Retina (tissue), 1 donor: Measurements from ENCODE around the gene AURKAIP1.

Experiments
- DNase-seq: peaks from one replicate; pipeline ENCODE4 v3.0.0-alpha.2; 2016

The AURKAIP1 gene

GRCh38 chr1:1359664-1360468 is 15.1 kb downstream of the AURKAIP1 start:
- DNase-seq = peak; percentile 69

DNA sequence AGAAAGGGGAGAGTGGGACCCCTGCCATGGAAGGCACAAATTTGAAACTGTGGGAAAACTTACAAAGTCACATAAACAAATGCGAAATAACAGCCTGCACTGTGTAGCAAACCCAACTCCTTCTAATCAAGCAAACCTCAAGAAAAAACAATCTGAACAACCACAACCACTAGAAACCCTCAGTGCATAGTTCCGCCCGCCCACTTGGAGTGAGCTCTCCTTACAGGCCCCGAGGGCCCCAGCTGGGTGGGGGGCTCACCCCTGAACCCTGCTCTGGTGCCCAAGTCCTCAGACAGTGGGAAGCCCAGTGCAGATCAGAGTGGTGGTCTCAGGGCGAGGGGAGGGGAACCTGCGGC is 15.7 kb downstream of the AURKAIP1 start:
- DNase-seq = no peak

DNA sequence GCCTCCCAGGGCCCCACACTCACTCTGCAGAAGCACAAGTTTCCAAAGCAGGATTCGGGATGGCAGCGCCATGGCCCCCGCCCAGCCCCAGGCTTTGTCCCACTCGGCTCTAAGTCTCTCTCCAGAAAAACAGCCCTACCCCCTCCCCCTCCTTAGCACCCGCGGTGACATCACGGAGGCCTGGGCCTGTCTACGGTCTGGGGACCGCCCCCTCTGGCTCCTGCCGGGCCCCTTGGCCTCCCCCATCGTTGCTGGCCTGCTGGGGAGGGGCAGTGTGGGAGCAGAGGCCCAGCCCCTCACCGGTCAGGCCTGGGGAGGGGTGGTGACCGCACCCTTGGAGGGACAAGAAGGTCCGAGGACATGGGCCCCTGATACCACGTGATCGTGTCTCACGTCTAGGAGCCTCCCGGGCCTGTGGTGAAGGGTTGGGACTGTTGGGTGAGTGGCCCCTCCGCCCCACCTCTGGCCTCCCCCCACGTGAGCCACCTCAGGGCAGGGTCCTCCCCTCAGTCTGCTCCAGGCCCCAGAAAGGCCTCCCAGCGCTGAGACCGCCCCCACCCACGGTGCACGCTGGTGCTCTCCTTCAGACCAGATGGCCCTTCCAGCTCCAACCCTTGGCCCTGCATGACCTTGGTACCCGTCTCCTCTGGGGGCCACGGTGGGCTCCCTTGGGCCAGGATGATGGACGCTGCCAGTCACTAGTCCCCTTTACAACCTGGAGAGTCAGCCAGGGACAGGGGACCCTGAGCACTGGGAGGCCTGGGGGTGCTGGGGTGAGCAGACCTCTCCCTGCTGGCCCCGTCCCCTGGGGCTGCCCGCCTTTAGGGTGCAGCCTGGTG is 16.4 kb downstream of the AURKAIP1 start, which contains the start of gene MXRA8:
Gene MXRA8 (minus strand): TSS at position 123 of the 839 bp plus-strand sequence. CDS start 51 bp downstream, at position 72.
- peak; percentile 79 for DNase-seq

- DNase-seq = peak; percentile 70
These were observed 17.1 kb downstream of the AURKAIP1 start for GRCh38 chr1:1357871-1358432.

DNA sequence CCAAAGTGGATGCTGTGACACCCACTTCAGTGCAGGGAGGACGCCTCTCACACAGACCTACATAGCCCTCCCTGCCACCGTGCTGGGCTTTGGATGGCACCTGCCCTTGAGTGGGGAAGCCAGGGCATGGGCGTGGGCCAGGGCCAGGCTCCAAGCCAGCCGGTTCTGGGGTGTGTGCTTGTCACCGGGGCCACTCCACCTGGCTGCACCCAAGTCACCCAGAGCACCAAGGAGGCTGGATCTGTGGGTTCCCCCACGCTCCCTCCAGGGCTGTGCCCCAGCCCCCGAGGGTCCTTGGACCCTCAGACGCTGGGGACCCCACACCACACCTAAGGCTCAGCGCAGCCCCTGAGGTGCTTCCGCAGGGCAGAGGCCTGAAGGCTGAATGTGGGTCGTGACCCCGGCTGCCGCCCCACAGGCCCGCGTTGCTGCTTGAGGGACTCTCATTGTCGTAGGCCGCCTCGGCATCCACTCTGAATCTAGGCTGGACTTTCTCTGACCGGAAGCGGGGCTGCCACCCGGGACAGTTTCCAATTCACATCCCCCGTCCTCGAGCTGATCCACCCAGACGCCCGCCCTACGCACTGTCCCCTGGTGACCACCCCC is 18.1 kb downstream of the AURKAIP1 start:
- DNase-seq = peak; percentile 44

- DNase-seq = no peak
These were observed 18.7 kb downstream of the AURKAIP1 start for GRCh38 chr1:1356166-1356795.

DNA sequence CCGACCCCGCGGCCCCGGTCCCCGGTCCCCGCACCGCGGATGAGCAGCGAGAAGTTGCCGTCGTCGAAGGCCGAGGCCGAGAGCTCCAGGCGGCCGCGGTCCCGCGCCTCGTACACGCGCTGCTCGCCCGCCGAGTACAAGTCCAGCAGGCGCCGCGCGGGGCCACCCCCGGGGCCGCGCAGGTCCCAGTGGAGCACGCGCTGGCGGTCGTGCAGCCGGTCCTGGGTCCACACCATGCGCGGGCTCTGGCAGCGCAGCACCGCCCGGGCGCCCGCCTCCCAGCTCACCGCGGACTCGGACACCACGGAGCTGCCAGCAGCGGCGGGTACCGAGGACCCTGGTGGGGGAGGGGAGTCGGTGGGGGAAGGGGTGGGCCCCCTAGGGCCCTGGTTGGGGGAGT is 19.6 kb downstream of the AURKAIP1 start:
- peak; percentile 55 for DNase-seq

DNA sequence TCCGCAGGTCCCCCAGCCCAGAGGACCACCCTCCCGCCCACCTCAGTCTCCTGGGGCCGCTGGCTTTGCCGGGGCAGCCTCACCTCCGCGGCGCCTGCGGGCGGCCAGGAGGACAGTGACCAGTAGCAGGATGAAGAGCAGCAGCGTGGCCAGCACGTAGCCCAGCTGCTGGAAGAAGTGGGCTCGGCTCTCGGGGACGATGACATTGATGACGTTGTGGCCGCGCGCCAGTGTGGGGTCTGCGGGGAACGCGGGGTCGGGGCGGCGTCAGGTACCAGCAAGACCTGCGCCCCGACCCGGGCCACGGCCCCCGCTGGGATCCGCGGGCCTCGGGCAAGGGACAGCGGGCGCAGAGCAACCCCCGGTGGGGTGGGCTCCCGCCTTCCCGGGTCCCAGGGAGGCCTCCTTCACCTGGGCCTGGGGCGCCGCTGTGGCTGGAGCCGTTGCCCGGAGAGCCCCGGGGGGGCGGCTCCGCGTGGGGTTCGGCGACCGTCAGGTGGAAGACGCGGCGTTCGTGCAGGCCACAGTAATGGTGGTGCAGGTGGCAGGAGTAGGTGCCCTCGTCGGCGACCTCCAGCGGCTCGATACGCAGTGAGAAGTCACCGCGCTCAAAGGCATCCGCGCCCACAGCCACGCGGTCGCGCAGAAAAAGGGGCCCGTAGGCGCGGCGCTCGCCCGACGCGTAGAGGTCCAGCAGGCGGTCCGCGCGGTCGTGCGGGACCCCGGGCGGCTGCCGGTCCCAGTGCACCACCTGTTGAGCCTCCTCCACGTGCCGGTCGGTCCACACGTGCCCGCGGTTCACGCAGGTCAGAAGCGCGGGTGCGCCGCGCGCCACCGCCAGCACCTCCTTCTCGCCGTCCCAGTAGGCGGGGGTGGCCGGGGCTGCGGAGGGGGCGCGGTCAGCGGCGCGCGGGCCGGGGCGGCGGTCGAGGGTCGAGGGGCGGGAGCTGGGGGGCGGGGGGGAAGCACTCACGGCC is 20.4 kb downstream of the AURKAIP1 start:
- DNase-seq = no peak

DNA sequence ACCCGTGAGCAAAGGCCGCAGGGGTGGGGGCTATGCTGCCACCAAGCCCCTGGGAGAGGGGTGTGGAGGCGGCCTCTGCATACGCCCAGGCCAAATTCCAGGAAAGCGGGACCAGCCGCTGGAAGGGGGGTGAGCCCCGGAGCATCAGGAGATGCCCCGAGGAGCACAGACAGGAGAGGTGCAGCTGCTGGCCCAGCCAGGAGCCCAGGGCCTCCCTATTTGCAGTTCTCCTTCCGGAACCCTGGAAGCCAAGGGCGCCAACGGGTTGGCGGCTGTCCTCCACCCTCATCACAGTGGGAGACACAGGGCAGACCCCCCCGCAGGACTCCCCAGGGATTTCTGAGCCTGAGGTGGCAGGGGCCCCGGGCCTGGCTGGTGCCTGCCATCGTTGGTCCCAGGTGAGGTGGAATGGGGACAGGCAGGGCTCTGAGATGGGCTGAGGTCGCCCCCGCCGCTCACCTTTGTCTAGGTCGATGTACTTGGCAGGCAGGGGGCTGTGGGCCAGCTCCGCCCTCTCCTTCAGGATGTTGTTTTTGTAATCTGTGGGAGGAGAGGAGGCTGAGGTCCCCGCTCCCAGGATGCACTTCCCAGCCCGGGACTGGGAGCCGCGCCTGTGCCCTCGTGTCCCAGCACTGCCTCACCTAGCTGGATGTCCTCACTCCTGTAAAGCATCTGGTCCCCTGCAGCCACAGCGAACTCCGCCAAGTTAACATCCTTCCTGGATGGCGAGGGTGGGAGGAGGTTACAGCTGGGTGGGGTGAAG is 21.4 kb downstream of the AURKAIP1 start:
- DNase-seq = no peak

DNA sequence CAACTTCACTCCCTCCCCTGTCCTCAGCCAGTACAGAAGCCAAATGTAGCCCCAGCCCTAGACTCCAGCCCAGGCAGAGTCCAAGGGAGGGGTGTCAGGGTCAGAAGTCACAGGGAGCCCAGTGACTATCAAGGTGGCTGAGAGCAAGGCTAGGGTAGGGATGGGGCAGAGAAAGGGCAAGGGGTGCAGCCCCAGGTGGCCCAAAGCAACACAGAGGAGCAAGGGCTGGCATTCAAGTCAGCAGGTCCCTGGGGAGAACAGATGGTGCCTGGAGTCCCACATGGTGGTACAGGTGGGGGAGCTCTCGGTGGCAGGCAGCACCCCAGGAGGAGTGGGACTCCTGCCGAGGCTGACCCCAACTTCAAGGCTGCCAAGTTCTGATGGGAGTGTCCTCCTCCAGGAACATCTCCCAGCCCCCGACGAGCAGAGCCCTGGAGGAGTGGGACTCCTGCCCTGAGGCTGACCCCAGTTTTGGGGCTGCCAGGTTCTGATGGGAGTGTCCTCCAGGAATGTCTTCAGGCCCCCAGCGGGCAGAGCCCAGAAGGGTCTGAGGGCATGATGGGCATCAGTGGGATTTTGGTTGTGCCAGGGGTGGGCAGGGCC is 22.1 kb downstream of the AURKAIP1 start:
- no peak for DNase-seq

- peak; percentile 51 for DNase-seq
These were observed 23.2 kb downstream of the AURKAIP1 start for GRCh38 chr1:1351511-1352427.

DNA sequence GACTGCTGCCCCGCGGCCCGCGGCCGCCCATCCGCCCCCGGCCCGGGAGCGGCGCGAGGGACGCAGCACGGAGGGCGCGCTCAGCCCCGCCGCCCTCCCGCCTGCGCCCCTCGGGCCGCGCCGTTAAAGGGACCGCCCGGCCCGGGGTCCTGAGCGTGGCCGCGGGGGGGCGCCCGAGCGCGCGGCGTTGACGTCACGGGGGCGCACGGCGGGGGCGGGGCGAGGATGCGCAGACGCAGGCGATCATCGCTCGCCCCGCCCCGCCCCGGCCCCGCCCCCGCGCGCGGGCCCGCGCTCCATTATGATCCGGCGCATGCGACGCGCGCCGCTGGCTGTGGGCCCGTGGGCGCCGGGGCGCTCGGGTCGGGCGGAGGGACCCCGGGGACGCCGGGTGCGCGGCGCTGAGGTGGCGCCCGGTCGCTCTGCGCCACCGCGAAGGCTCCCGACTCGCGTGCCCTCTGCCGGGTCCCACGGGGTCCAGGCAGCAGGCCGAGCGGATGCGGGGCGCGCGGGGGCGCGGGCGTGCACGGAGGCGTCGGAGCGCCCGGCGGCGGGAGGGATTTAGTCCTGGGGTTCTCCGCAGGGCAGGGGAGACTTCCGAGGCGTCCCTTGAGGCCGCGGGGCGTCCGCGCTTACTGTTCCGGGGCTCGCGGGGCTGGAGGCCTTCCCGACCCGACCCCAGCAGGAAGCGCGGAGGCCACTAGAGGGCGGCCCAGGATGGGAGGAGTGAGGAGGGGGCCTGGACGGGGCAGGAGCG is 25.6 kb downstream of the AURKAIP1 start, which contains the start of gene DVL1:
Gene DVL1 (minus strand): TSS at position 163 of the 757 bp plus-strand sequence. CDS start 353 bp downstream, outside the sequence.
- DNase-seq = peak; percentile 88

DNA sequence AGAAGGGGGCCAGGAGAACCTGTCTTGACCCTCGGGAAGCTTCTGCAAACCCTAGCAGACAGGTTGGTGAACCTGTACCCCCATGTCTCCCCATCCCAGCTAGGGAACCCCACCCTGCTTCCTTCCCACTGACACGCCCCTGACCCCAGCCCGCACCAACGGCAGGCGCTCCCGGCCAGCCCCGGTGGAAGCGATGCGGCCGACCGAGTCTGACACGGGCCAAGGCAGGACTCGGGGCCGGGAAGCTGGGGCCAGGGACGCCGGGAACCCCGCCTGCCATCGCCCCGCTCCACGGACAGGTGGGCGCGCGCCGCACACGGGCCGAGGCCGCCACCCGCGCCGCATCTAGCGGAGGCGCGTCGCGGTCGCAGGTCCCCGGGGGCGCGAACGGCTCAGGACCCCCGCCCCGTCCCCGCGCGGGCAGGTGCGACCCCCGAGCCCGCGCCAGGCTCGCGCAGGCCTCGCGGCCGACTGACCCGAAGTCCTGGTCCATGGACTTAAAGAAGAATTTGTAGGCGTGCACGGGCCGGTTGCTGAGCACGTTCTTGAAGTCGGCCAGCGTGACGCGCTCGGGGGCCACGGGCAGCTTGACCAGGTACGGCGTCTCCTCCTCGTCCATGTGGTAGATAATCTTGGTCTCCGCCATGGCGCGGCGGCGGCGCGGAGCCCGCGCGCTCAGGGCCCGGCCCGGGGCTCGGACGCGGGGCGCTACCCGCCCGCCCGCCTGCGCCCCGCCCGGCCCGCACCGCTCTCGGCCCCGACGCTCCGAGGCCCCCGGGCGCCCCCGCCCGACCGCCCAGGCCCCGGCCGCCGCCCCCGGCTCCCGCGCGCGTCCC is 26.4 kb downstream of the AURKAIP1 start:
- peak; percentile 48 for DNase-seq

DNA sequence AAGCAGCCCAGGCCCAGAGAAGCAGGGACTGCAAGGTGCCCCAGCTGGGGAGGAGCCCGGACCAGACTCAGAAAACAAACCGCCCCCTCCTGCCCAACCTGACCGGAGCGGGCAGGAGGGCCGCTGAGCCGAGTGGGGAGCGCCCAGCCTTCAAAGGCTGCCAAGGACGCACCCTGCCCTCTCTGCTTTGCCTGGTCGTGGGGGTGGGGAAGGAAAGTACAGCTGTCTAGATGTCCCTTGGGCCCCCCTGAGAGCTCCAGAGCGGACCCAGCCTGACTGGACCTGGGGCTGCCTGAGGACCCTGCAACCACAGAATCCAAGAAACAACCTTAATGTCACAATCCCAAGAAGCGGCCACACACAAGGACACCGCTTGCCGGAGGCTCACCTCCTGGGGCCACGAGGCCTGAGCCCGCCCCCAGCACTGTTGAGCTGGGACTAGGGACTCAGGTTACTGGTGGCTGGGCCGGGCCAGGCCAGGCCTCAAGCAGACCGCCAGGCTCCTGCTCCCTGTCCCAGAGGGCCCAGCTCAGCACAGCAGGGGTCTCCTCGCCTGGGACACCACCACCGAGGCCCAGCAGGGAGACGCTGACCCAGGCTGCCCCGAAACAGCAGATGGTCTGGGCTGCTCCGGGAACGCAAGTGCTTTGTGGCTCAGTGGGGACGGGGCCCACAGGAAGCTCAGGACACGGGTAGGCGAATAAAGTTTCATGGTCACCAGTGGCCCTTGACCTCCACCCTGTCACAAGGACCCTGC is 27.2 kb downstream of the AURKAIP1 start:
- DNase-seq = peak; percentile 50

DNA sequence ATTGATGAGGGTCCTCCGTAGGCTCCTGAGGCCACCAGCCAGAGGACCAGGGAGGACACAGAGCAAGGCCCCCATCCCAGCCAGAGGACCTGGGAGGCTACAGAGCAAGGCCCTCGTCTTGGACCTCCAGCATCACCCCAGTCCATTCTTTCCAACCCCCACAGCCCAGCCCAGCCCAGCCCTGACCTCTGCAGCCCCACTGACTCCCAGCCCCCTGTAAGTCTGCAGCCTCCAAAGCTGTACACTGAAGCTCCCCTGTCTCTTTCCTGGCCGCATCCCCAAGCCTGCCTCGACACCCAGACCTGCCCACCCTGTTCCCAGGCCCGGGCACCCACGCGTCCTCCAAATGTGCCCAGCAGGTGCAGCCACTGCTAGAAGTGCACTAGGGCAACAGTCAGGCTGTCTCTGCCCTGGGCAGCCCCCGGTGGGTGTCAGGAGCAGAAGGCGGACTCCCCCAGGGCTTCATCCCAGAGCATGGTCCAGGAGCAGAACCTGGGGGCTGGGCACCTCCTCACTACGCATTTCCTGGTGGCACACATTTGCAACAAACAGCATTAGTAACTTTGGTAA is 27.9 kb downstream of the AURKAIP1 start:
- no peak for DNase-seq

DNA sequence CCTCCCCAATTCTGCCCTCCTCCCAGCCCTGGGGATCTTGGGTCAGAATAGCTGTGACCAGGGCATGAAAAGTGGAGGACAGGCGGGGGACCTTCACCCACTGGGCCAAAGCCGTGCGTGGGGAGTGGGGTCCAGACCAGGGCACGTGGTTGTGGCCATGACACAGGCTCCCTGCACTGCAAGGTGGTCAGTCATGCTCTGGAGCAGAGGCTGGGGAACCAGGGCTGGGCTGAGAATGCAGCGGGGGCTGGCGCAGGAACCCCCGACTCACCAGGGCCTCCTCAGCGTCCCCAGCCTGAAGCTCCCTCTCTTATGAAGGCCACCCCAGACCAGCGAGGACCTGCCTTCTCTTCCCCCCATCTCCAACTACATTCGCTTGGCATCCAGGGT is 28.5 kb downstream of the AURKAIP1 start:
- DNase-seq = no peak
